Activated T-helper 17 cell treated with anti-CD3 and anti-CD28 coated beads, Interleukin-2, amount 50 U/mL, for 72 hours (primary cell): ENCODE data around the gene SLC10A7. TPM values are rescaled to one million over a fixed set of nuclear protein-coding genes. Genes with fewer than 3 reads are reported as not detected.

Experiments
- ATAC-seq: fragments of 150-1000 bp; cut with Tn5 transposase; replicated peaks from 2 replicates; pipeline ENCODE4 v1.10.0; 2021; ENCODE audit warnings: mild to moderate bottlenecking, moderate library complexity
- H3K27ac Mint-ChIP-seq: one replicate; pipeline ENCODE4 v1.8.0; 2022; ENCODE audit warnings: mixed read lengths
- H3K27me3 Mint-ChIP-seq: one replicate; pipeline ENCODE4 v1.8.0; 2022; ENCODE audit warnings: mixed read lengths
- H3K36me3 Mint-ChIP-seq: one replicate; pipeline ENCODE4 v1.8.0; 2022; ENCODE audit warnings: low read depth, mild to moderate bottlenecking, mixed read lengths
- H3K4me1 Mint-ChIP-seq: one replicate; pipeline ENCODE4 v1.8.0; 2022; ENCODE audit warnings: mixed read lengths
- H3K4me3 Mint-ChIP-seq: one replicate; pipeline ENCODE4 v1.8.0; 2022; ENCODE audit warnings: mild to moderate bottlenecking, mixed read lengths
- H3K9me3 Mint-ChIP-seq: one replicate; pipeline ENCODE4 v1.8.0; 2022; ENCODE audit warnings: mixed read lengths
- total RNA-seq, 2 donors: library from RNA; stranded (reverse); gene quantifications; one replicate each; pipeline ENCODE4 v1.2.3, GENCODE V29; 2022

SLC10A7 gene
- total RNA-seq, 2 donors from 2014 or later, result 13.0 to 17.5 TPM

GRCh38 chr4:146338512-146338911 is 183.2 kb downstream of the SLC10A7 start:
- no peak for ATAC-seq
- Mint-ChIP-seq H3K4me1 (peaks cover 4% of the 10 kb centered on the region), H3K36me3 (no peaks in the 10 kb centered on the region), H3K4me3 (no peak overlapping the region), H3K27me3 (no peaks in the 10 kb centered on the region), H3K9me3 (no peaks in the 10 kb centered on the region), H3K27ac (peak overlapping the region; percentile 7)

GRCh38 chr4:146336410-146336807 is 185.3 kb downstream of the SLC10A7 start:
- Mint-ChIP-seq H3K27ac (no peak overlapping the region), H3K27me3 (no peaks in the 10 kb centered on the region), H3K4me3 (no peak overlapping the region), H3K36me3 (no peaks in the 10 kb centered on the region), H3K4me1 (peaks cover 4% of the 10 kb centered on the region), H3K9me3 (no peaks in the 10 kb centered on the region)
- ATAC-seq, result no peak

- H3K36me3 Mint-ChIP-seq, result no peaks in the 10 kb centered on the region
- no peak overlapping the region for H3K27ac Mint-ChIP-seq
- no peak overlapping the region for H3K4me3 Mint-ChIP-seq
- no peaks in the 10 kb centered on the region for H3K27me3 Mint-ChIP-seq
- H3K9me3 Mint-ChIP-seq, result no peaks in the 10 kb centered on the region
- peaks cover 4% of the 10 kb centered on the region for H3K4me1 Mint-ChIP-seq
- no peak for ATAC-seq
Measured at GRCh38 chr4:146335763-146336409, 185.9 kb downstream of the SLC10A7 start.

GRCh38 chr4:146334862-146335449 is 186.8 kb downstream of the SLC10A7 start:
- no peaks in the 10 kb centered on the region for H3K27me3 Mint-ChIP-seq
- H3K4me1 Mint-ChIP-seq, result peaks cover 4% of the 10 kb centered on the region
- no peak overlapping the region for H3K4me3 Mint-ChIP-seq
- H3K27ac Mint-ChIP-seq, result no peak overlapping the region
- H3K36me3 Mint-ChIP-seq, result no peaks in the 10 kb centered on the region
- H3K9me3 Mint-ChIP-seq, result no peaks in the 10 kb centered on the region
- no peak for ATAC-seq

GRCh38 chr4:146333895-146334262 is 187.9 kb downstream of the SLC10A7 start:
- H3K27me3 Mint-ChIP-seq, result no peaks in the 10 kb centered on the region
- no peak for ATAC-seq

GRCh38 chr4:146333187-146333894 is 188.4 kb downstream of the SLC10A7 start:
- Mint-ChIP-seq H3K4me3 (no peak overlapping the region), H3K4me1 (peaks cover 4% of the 10 kb centered on the region), H3K9me3 (no peaks in the 10 kb centered on the region), H3K27ac (no peak overlapping the region), H3K27me3 (no peaks in the 10 kb centered on the region), H3K36me3 (no peaks in the 10 kb centered on the region)
- peak; percentile 89 for ATAC-seq

More at GRCh38 chr4:146333895-146334262, 187.9 kb downstream of the SLC10A7 start:
- H3K36me3 Mint-ChIP-seq, result no peaks in the 10 kb centered on the region
- H3K4me3 Mint-ChIP-seq, result no peak overlapping the region
- no peak overlapping the region for H3K27ac Mint-ChIP-seq
- H3K9me3 Mint-ChIP-seq, result no peaks in the 10 kb centered on the region
- H3K4me1 Mint-ChIP-seq, result peaks cover 4% of the 10 kb centered on the region

- ATAC-seq, result no peak
- Mint-ChIP-seq H3K9me3 (no peaks in the 10 kb centered on the region), H3K4me3 (no peak overlapping the region), H3K36me3 (peaks cover 1% of the 10 kb centered on the region), H3K27ac (no peak overlapping the region), H3K27me3 (no peaks in the 10 kb centered on the region), H3K4me1 (no peaks in the 10 kb centered on the region)
Measured at GRCh38 chr4:146330392-146330791, 191.3 kb downstream of the SLC10A7 start.

GRCh38 chr4:146329050-146329716 is 192.6 kb downstream of the SLC10A7 start:
- ATAC-seq, result no peak
- Mint-ChIP-seq H3K36me3 (peaks cover 13% of the 10 kb centered on the region), H3K27ac (no peak overlapping the region), H3K4me3 (no peak overlapping the region), H3K9me3 (no peaks in the 10 kb centered on the region), H3K27me3 (no peaks in the 10 kb centered on the region), H3K4me1 (no peaks in the 10 kb centered on the region)

- Mint-ChIP-seq H3K4me1 (no peaks in the 10 kb centered on the region), H3K27me3 (no peaks in the 10 kb centered on the region), H3K9me3 (no peaks in the 10 kb centered on the region), H3K4me3 (no peak overlapping the region), H3K36me3 (peaks cover 25% of the 10 kb centered on the region), H3K27ac (no peak overlapping the region)
- no peak for ATAC-seq
Measured at GRCh38 chr4:146327859-146328650, 193.7 kb downstream of the SLC10A7 start.

GRCh38 chr4:146318894-146319293 is 202.8 kb downstream of the SLC10A7 start:
- peaks cover 13% of the 10 kb centered on the region for H3K36me3 Mint-ChIP-seq
- ATAC-seq, result no peak
- no peaks in the 10 kb centered on the region for H3K4me1 Mint-ChIP-seq
- no peaks in the 10 kb centered on the region for H3K27me3 Mint-ChIP-seq
- H3K9me3 Mint-ChIP-seq, result no peaks in the 10 kb centered on the region
- no peak overlapping the region for H3K4me3 Mint-ChIP-seq
- no peak overlapping the region for H3K27ac Mint-ChIP-seq

GRCh38 chr4:146317783-146318182 is 204.0 kb downstream of the SLC10A7 start:
- H3K27ac Mint-ChIP-seq, result no peak overlapping the region
- no peaks in the 10 kb centered on the region for H3K27me3 Mint-ChIP-seq
- H3K4me3 Mint-ChIP-seq, result no peak overlapping the region
- ATAC-seq, result no peak
- peaks cover 2% of the 10 kb centered on the region for H3K36me3 Mint-ChIP-seq
- no peaks in the 10 kb centered on the region for H3K9me3 Mint-ChIP-seq
- H3K4me1 Mint-ChIP-seq, result no peaks in the 10 kb centered on the region

- no peak overlapping the region for H3K4me3 Mint-ChIP-seq
- H3K36me3 Mint-ChIP-seq, result no peaks in the 10 kb centered on the region
Measured at GRCh38 chr4:146315184-146315583, 206.6 kb downstream of the SLC10A7 start.

GRCh38 chr4:146311238-146311970 is 210.3 kb downstream of the SLC10A7 start:
- Mint-ChIP-seq H3K27ac (no peak overlapping the region), H3K4me1 (no peaks in the 10 kb centered on the region)
- no peak for ATAC-seq

More at GRCh38 chr4:146315184-146315583, 206.6 kb downstream of the SLC10A7 start:
- Mint-ChIP-seq H3K9me3 (no peaks in the 10 kb centered on the region), H3K4me1 (no peaks in the 10 kb centered on the region), H3K27ac (no peak overlapping the region), H3K27me3 (no peaks in the 10 kb centered on the region)
- no peak for ATAC-seq

More at GRCh38 chr4:146311238-146311970, 210.3 kb downstream of the SLC10A7 start:
- H3K9me3 Mint-ChIP-seq, result no peaks in the 10 kb centered on the region
- H3K27me3 Mint-ChIP-seq, result no peaks in the 10 kb centered on the region
- no peak overlapping the region for H3K4me3 Mint-ChIP-seq
- no peaks in the 10 kb centered on the region for H3K36me3 Mint-ChIP-seq
